ENCODE results near the gene WAC.
A peak's percentile ranks its signal among the peaks of the same experiment; 100 is the strongest.
"Not testable (repeated sequence)": the region's sequence is repeated elsewhere in the genome, so short reads cannot be mapped to it uniquely, and the experiment has no call there.

WAC gene

DNA sequence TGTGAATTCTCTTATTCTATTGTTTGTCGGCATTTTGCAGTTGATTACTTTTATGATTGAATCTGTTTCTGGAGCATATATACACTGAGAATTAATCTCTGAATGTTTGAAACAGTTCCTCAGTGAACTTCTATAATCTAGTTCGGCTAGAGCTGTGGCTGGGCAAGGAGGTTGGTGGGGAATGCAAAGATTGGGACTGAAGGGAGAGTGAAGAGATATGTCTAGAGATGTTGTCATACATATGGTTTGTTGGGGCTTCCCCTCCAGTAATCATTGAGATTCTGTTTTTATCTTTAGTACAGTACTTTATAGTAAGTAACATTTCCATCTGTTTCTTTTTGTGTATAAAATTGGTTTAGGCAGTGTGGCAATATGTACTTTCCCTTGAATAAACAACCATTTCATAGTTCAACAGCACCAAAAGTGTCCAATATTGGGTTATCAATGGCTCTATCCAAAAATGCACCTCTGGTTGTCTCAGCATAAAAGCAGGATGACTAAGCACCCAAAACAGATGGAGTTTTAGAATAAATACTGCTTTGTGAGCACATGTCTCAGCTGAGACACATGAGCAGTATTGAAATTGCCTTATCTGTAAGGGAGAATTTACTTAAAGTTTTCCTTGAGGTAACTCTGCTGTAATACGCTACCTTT, 36.7 kb downstream of the WAC start:
- DNase-seq: peak; percentile 37

DNA sequence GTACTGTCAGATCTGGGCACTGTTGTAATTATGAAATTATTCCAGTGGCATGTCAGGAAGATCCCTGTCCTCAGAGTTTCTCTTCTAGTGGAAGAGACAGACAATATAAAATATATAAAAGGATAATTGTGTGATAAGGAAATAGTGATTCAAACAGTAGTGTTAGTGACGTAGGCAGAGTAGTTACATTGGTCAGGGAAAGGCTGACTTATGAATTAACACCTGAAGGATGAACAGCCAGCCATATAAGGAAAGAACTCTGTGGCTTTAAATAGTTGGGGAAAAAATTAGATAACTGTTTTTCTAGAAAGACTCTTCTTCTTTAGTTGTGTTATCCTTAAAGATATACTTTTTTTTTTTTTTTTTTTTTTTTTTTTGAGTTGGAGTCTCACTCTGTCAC, 37.7 kb downstream of the WAC start:
- DNase-seq: no peak

- DNase-seq: no peak
Measured at GRCh38 chr10:28571265-28571664, 38.3 kb downstream of the WAC start.

DNA sequence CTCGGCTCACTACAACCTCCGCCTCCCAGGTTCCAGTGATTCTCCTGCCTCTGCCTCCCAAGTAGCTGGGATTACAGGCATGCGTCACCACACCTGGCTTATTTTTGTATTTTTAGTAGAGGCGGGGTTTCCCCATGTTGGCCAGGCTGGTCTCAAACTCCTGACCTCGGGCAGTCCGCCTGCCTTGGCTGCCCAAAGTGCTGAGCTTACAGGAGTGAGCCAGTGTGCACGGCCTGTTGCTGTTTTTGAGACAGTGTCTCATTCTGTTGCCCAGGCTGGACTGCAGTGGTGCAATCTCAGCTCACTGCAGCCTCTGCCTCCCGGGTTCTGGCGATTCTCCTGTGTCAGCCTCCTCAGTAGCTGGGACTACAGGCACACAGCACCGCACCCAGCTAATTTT, 41.3 kb downstream of the WAC start:
- DNase-seq: not testable (repeated sequence)

GRCh38 chr10:28575852-28576251, 42.9 kb downstream of the WAC start:
- no peak for DNase-seq

DNA sequence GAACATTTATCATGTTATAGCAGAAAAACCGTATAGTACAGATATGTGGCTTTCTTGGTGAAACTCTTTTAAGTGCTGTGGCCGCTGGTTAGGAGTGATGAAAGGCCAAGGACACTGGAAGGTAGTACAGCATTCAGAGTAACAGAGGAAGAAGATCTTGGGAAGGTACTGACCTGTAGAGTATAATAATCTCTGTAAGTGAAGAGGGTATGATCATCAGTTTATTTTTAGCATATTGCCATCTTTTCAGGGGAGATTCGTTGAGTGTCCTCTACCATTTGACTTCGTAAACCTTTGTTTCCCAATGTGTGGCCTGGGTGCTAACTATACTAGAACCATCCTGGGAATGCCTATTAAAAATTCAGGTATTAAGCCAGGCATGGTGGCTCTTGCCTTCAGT, 44.6 kb downstream of the WAC start:
- no peak for DNase-seq

DNA sequence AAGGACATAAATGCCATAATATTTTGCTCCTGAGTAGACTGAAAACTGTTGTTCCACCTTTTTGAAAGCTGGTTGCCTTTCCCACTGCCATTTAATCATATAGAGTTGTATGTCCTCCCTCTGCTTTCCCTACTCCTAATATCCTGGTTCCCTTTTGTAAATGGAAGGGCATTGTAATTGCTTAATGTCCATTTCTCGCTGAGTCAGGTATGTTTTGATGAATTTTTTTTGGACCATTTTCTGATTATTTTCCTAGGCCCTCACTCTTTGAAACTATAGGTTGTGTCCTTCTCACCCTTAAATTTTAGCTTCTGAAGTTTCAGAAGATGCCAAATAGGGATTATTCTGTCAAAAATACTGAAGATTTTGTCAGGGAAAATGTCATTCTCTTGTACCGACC, 45.5 kb downstream of the WAC start:
- no peak for DNase-seq

- no peak for DNase-seq
Measured at GRCh38 chr10:28580825-28581224, 47.9 kb downstream of the WAC start.

DNA sequence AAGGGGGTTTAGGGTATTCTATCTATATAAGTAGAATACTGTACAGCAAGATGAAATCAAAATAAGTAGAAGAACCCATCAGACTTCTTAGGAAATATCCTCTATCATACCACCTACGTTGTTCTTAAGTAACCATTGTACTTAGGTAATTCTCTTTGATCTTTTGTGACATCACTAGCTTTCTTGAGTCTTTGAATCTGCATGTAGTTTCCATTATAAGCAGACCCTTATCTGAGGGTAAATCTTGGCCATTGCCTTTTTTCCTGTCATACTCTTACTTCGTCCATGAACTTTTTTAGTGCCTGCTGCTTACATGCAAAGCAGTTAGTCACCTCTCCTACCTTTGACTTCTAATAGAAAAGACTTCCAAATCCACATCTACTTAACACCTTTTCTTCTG, 49.0 kb downstream of the WAC start:
- no peak for DNase-seq

GRCh38 chr10:28585076-28585475, 52.2 kb downstream of the WAC start:
- no peak for DNase-seq

DNA sequence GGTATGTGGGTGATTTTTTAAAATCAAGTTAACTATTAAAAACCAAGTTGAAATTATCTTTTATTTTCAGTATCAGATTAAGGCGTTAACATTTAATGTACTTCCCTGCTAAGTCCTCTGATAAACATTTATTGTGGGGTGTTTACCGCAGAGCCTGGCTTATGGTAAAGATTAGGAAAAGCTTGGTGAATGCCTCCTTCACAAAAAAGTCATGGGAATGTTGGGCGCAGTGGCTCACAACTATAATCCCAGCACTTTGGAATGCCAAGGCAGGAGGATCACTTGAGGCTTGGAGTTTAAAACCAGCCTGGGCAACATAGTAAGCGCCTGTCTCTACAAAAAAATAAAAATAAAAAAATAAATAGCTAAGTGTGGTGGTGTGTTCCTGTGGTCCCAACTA, 53.3 kb downstream of the WAC start:
- DNase-seq: no peak

DNA sequence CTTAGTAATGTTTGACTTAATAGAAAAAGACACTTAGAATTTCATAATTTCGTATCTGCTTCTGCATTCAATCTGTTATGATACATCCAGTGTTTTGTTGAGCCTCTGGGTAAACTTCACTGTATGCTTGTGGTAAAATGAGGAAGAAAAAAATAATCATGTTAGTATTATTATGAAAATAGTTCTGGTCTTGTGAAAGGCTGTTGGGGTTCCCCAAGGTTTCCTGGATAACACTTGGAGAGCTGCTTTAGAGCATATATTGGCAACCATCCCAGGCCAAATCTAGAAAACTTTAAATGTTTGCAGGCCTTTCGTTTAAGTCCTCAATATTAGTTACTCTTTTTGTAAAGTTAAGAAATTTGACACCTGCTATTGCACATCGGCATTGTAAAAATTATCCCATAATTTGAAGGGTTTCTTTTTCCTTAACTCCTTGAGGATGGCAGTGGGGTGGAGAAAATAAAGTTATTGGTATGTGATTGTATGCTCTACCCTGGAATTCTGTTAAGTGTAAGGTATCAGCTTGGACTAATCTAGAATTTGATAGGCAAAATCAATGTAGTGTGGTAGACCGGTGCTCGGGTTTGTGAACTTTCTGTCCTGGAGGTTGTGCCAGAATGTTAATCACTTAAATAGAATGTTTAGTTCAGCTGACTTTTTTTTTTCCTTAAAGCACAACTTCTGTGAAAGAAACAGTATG, 54.5 kb downstream of the WAC start:
- DNase-seq: no peak

DNA sequence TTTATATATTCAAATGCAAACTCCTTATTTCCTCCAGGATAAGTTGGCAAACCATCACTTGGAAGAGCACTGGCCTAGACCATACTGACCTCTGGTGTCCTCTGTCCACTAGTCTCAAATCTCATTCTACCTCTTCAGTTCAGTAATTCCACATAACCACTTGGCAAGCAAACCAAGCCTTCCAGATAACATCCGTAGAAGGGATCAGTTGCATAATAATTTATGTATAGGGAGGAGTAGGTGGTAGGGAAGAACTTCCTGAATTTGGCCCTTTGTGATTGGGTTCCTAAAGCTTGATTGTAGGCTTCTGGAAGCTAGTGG, 55.0 kb downstream of the WAC start:
- DNase-seq: no peak

GRCh38 chr10:28592953-28593352, 60.0 kb downstream of the WAC start:
- DNase-seq: peak; percentile 26

GRCh38 chr10:28593811-28594210, 60.9 kb downstream of the WAC start:
- no peak for DNase-seq

- peak; percentile 8 for DNase-seq
Measured at GRCh38 chr10:28594406-28594805, 61.5 kb downstream of the WAC start.

- no peak for DNase-seq
Measured at GRCh38 chr10:28595613-28596012, 62.7 kb downstream of the WAC start.

DNA sequence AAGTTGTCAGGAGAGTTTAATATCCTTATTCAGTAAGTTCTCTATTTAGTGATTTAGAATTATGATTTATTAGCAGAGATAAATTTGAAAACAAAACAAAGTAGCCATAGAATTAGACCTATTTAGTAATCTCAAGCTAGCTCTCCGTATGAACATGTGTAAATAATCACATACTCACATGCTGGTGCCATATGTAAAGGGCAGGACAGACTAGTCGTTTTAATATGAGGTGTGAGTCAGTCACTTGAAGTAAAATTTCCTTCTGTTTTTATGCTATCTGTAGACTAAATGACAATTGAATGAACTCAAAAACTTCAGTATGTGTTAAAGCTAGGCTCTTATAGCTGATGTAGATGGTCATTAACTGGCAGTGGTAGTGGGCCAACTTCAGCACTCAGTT, 67.1 kb downstream of the WAC start:
- no peak for DNase-seq

DNA sequence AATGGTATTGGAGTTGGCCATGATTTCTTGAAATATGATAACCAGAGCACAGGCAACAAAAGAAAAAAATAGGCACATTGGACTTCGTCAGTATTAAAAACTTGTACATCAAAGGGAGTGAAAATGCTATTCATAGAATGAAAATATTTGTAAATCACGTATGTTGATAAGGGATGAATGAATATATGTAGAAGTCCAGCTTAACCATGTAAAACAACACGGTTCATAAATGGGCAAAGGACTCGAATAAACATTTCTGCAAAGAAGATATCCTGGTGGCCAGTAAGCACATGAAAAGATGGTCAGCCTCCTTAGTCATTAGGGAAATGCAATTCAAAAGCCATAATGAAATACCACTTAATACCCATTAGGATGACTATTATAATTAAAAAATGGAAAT, 68.1 kb downstream of the WAC start:
- no peak for DNase-seq

GRCh38 chr10:28604567-28605536, 71.9 kb downstream of the WAC start:
- DNase-seq: no peak

GRCh38 chr10:28606568-28606967, 73.7 kb downstream of the WAC start:
- no peak for DNase-seq

DNA sequence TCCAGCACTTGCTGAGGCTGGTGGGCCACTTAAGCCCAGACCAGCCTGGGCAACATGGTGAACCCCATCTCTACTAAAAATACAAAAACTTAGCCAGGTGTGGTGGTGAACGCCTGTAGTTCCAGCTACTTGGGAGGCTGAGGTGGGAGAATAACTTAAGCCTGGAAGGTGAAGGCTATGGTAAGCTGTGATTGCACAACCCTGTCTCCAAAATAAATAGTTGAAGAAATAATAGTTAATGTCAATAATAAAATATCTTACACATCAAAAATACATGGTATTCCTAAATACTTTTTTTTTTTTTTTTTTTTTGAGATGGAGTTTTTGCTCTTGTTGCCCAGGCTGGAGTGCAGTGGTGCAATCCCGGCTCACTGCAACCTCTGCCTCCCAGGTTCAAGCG, 76.7 kb downstream of the WAC start:
- not testable (repeated sequence) for DNase-seq

- DNase-seq: no peak
Measured at GRCh38 chr10:28612877-28613276, 80.0 kb downstream of the WAC start.

GRCh38 chr10:28616514-28616913, 83.6 kb downstream of the WAC start:
- DNase-seq: no peak
